ENCODE data around the gene NSG1. TPM values are rescaled to one million over a fixed set of nuclear protein-coding genes. Genes with fewer than 3 reads are reported as not detected.
A peak's percentile ranks its signal among the peaks of the same experiment; 100 is the strongest.

NSG1 gene
- total RNA-seq, 1 donor from 2014 or later: 1.0 TPM

- no peak for DNase-seq (ENCODE audit: low read depth)
Measured at GRCh38 chr4:4368809-4369580, 17.9 kb upstream of the NSG1 start.

- no peak for DNase-seq (ENCODE audit: low read depth)
Measured at GRCh38 chr4:4374388-4375098, 12.4 kb upstream of the NSG1 start.

GRCh38 chr4:4376074-4376473 is 10.8 kb upstream of the NSG1 start:
- no peak for DNase-seq (ENCODE audit: low read depth)

GRCh38 chr4:4377191-4377590 is 9.7 kb upstream of the NSG1 start:
- DNase-seq (ENCODE audit: low read depth): no peak

- DNase-seq (ENCODE audit: low read depth): no peak
Measured at GRCh38 chr4:4377732-4378460, 9.0 kb upstream of the NSG1 start.

GRCh38 chr4:4379540-4380087 is 7.3 kb upstream of the NSG1 start:
- DNase-seq (ENCODE audit: low read depth): no peak

GRCh38 chr4:4383085-4383484 is 3.8 kb upstream of the NSG1 start:
- no peak for DNase-seq (ENCODE audit: low read depth)

GRCh38 chr4:4384837-4385236 is 2.1 kb upstream of the NSG1 start:
- peak; percentile 18 for DNase-seq (ENCODE audit: low read depth)

GRCh38 chr4:4385729-4386295 is 1.1 kb upstream of the NSG1 start:
- DNase-seq (ENCODE audit: low read depth): no peak

- no peak for DNase-seq (ENCODE audit: low read depth)
Measured at GRCh38 chr4:4386296-4386735, 586 bp upstream of the NSG1 start.

GRCh38 chr4:4387531-4388310 is 819 bp downstream of the NSG1 start:
- no peak for DNase-seq (ENCODE audit: low read depth)

- DNase-seq (ENCODE audit: low read depth): no peak
Measured at GRCh38 chr4:4388311-4388790, 1.4 kb downstream of the NSG1 start.

- no peak for DNase-seq (ENCODE audit: low read depth)
Measured at GRCh38 chr4:4388836-4389575, 2.1 kb downstream of the NSG1 start.

GRCh38 chr4:4390046-4390445 is 3.1 kb downstream of the NSG1 start:
- no peak for DNase-seq (ENCODE audit: low read depth)

GRCh38 chr4:4390515-4391240 is 3.8 kb downstream of the NSG1 start:
- no peak for DNase-seq (ENCODE audit: low read depth)

- no peak for DNase-seq (ENCODE audit: low read depth)
Measured at GRCh38 chr4:4391866-4392265, 5.0 kb downstream of the NSG1 start.

- no peak for DNase-seq (ENCODE audit: low read depth)
Measured at GRCh38 chr4:4392501-4393183, 5.7 kb downstream of the NSG1 start.

- DNase-seq (ENCODE audit: low read depth): no peak
Measured at GRCh38 chr4:4394644-4395043, 7.7 kb downstream of the NSG1 start.

- DNase-seq (ENCODE audit: low read depth): no peak
Measured at GRCh38 chr4:4395371-4395770, 8.5 kb downstream of the NSG1 start.
